ENCODE measurements around the gene TMEM164. TPM values are rescaled to one million over a fixed set of nuclear protein-coding genes. Genes with fewer than 3 reads are reported as not detected.

Gene TMEM164
- total and polyA plus RNA-seq, 11 donors: 14.4 to 117 (median 50.3) TPM

- no peak for ATAC-seq
- intact Hi-C loops (cut with DNase I): no loop called here
- DNase-seq: no peak
These were observed 135.6 kb downstream of the TMEM164 start for GRCh38 chrX:110138557-110138956.

GRCh38 chrX:110139172-110139571 lies 136.3 kb downstream of the TMEM164 start:
- H3K27ac ChIP-seq: no peak overlapping the region
- 46 to 81% (median 69%) methylated on average over 1 of the region's 1 CpG for WGBS, 4 donors

More at GRCh38 chrX:110138557-110138956, 135.6 kb downstream of the TMEM164 start:
- peaks cover 0 to 3% (median 0%) of the 10 kb centered on the region in 9 donors for H3K27me3 ChIP-seq
- no peak overlapping the region for H3K4me3 ChIP-seq
- H3K36me3 ChIP-seq: no peaks in the 10 kb centered on the region
- H3K4me1 ChIP-seq: peaks cover 0 to 15% (median 0%) of the 10 kb centered on the region in 12 donors
- WGBS, 4 donors: 83 to 99% (median 90%) methylated on average over 3 of the region's 3 CpGs
- no peak overlapping the region for H3K27ac ChIP-seq
- TF ChIP-seq CTCF (IDR thresholded peaks at IDR 0.05) (no peak), POLR2A (IDR thresholded peaks at IDR 0.05) (no peak)
- no peaks in the 10 kb centered on the region for H3K9me3 ChIP-seq

GRCh38 chrX:110142096-110142495 lies 139.2 kb downstream of the TMEM164 start:
- Histone ChIP-seq H3K27me3 (peaks cover 0 to 3% (median 0%) of the 10 kb centered on the region in 9 donors), H3K4me1 (peaks cover 0 to 37% (median 11%) of the 10 kb centered on the region in 12 donors), H3K9me3 (no peaks in the 10 kb centered on the region), H3K4me3 (no peak overlapping the region), H3K36me3 (no peaks in the 10 kb centered on the region), H3K27ac (no peak overlapping the region)
- TF ChIP-seq POLR2A (IDR thresholded peaks at IDR 0.05): no peak
- no peak for TF ChIP-seq CTCF (IDR thresholded peaks at IDR 0.05)
- ATAC-seq: peak in 3 of 4 donors; percentile 16 to 39 (median 18)
- WGBS, 4 donors: 46 to 52% (median 49%) methylated on average over 5 of the region's 5 CpGs
- no peak for DNase-seq
- intact Hi-C loops (cut with DNase I): loop anchor here in 4 of 10 donors (5.0 to 10.0 kb wide), 5 partner anchors 97 to 235 kb away; no protein-coding TSS in a partner anchor

More at GRCh38 chrX:110139172-110139571, 136.3 kb downstream of the TMEM164 start:
- intact Hi-C loops (cut with DNase I): no loop called here
- Histone ChIP-seq H3K27me3 (peaks cover 0 to 3% (median 0%) of the 10 kb centered on the region in 9 donors), H3K36me3 (no peaks in the 10 kb centered on the region), H3K9me3 (no peaks in the 10 kb centered on the region), H3K4me3 (no peak overlapping the region), H3K4me1 (peaks cover 0 to 19% (median 4%) of the 10 kb centered on the region in 12 donors)
- no peak for DNase-seq
- no peak for ATAC-seq
- TF ChIP-seq POLR2A (IDR thresholded peaks at IDR 0.05): no peak
- TF ChIP-seq CTCF (IDR thresholded peaks at IDR 0.05): no peak

GRCh38 chrX:110143454-110144210 lies 140.7 kb downstream of the TMEM164 start:
- H3K4me3 ChIP-seq: no peak overlapping the region
- DNase-seq (peak in 2 of 5 donors; percentile 46 to 52), ATAC-seq (peak; percentile 62 to 72 (median 66))
- TF ChIP-seq POLR2A (IDR thresholded peaks at IDR 0.05) (no peak), CTCF (IDR thresholded peaks at IDR 0.05) (no peak)
- no peaks in the 10 kb centered on the region for H3K9me3 ChIP-seq
- H3K36me3 ChIP-seq: peaks cover 0 to 3% (median 0%) of the 10 kb centered on the region in 9 donors
- H3K27ac ChIP-seq: peak overlapping the region in 7 of 12 donors; percentile 11 to 48 (median 42)
- peaks cover 0 to 3% (median 0%) of the 10 kb centered on the region in 9 donors for H3K27me3 ChIP-seq
- H3K4me1 ChIP-seq: peaks cover 0 to 37% (median 11%) of the 10 kb centered on the region in 12 donors
- WGBS, 4 donors: 41 to 59% (median 51%) methylated on average over 6 of the region's 6 CpGs
- intact Hi-C loops (cut with DNase I): loop anchor here in 4 of 10 donors (5.0 to 10.0 kb wide), 5 partner anchors 99 to 236 kb away; no protein-coding TSS in a partner anchor

Data from heart left ventricle (tissue), 16 donors.